Astrocyte of the spinal cord (primary cell): ENCODE data around the gene ANGEL1.

Experiments
- DNase-seq: peaks from one replicate; pipeline ENCODE4 v3.0.0; 2011; ENCODE audit warnings: low read depth, low spot score
- H3K4me3 ChIP-seq: 2 replicates; pipeline ENCODE4 v1.5.1; 2011; ENCODE audit warnings: low read depth, mild to moderate bottlenecking, low read length, moderate library complexity
- in situ Hi-C: cut with HindIII; loops from 2 replicates; pipeline ENCODE4 v1.10.0; 2017; ENCODE audit warnings: low sequenced_read_pairs
- TF ChIP-seq, protein P1 (sequence below): IDR thresholded peaks from 2 replicates; pipeline ENCODE4 v1.5.1; 2012; ENCODE audit warnings: low read depth, mild to moderate bottlenecking, low read length, inconsistent platforms

The ANGEL1 gene

DNA sequence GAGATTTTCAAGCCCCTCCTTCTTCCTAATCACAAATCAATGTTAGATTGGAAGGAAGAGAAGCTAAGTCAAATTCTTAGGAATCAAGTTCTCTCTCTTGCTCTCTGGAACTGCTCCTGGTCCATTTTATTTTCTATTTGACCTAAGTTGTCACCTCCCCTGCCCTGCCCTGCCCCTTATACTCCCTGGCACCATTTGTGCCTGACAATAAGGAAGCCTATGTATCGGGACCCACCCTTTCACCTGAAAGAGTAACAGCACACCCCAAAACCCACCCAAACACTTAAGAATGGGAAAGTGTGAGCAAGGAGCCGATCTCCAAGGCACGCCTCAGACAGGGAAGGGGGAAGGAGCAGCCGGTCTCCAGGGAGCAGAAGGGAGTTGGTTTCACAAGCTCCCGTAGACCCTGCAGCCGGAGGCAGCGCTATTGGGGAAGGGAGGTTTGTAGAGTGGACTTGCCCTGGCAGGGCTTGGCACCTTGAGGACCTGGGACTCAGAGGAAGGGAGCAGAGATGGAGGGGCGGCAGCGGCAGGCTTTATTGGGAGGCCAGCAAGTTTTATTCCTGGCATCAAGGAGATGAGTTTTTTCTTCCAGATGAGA is 15.1 kb upstream of the ANGEL1 start:
- TF ChIP-seq, protein P1, sequence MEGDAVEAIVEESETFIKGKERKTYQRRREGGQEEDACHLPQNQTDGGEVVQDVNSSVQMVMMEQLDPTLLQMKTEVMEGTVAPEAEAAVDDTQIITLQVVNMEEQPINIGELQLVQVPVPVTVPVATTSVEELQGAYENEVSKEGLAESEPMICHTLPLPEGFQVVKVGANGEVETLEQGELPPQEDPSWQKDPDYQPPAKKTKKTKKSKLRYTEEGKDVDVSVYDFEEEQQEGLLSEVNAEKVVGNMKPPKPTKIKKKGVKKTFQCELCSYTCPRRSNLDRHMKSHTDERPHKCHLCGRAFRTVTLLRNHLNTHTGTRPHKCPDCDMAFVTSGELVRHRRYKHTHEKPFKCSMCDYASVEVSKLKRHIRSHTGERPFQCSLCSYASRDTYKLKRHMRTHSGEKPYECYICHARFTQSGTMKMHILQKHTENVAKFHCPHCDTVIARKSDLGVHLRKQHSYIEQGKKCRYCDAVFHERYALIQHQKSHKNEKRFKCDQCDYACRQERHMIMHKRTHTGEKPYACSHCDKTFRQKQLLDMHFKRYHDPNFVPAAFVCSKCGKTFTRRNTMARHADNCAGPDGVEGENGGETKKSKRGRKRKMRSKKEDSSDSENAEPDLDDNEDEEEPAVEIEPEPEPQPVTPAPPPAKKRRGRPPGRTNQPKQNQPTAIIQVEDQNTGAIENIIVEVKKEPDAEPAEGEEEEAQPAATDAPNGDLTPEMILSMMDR: no peak
- H3K4me3 ChIP-seq: no peak overlapping the region
- in situ Hi-C loops: no loop called here
- DNase-seq: no peak

DNA sequence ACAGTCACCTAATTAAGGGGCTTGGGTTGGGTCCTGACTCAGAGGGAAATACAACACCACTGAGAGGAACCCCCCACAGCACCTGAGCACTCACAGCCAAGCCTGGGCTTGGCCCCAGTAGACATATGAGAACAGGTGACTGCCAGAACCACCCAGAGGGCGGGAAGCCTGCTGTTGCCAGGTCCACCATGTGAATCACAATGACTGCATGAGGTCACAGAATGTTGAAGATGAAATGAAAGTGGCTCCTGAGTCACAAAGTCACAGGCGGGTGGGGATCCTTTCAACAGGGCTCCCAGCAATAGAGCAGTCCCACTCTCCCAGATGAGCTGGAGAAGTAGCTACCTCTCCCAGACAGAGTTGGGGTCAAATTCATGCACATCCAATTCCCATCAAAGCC is 13.4 kb upstream of the ANGEL1 start, which contains the start of gene LRRC74A:
LRRC74A (plus strand) TSS at position 287 of the 400 bp plus-strand sequence. CDS start 290 bp downstream, outside the sequence.
- TF ChIP-seq, protein P1: no peak

GRCh38 chr14:76820700-76821099 is 8.0 kb upstream of the ANGEL1 start:
- TF ChIP-seq, protein P1: no peak
- DNase-seq: no peak
- in situ Hi-C loops: no loop called here
- H3K4me3 ChIP-seq: no peak overlapping the region

More for the DNA sequence above, 13.4 kb upstream of the ANGEL1 start, which contains the start of gene LRRC74A:
- no peak within 1 kb of the TSS for H3K4me3 ChIP-seq
- in situ Hi-C loops: no loop called here
- no peak for DNase-seq

DNA sequence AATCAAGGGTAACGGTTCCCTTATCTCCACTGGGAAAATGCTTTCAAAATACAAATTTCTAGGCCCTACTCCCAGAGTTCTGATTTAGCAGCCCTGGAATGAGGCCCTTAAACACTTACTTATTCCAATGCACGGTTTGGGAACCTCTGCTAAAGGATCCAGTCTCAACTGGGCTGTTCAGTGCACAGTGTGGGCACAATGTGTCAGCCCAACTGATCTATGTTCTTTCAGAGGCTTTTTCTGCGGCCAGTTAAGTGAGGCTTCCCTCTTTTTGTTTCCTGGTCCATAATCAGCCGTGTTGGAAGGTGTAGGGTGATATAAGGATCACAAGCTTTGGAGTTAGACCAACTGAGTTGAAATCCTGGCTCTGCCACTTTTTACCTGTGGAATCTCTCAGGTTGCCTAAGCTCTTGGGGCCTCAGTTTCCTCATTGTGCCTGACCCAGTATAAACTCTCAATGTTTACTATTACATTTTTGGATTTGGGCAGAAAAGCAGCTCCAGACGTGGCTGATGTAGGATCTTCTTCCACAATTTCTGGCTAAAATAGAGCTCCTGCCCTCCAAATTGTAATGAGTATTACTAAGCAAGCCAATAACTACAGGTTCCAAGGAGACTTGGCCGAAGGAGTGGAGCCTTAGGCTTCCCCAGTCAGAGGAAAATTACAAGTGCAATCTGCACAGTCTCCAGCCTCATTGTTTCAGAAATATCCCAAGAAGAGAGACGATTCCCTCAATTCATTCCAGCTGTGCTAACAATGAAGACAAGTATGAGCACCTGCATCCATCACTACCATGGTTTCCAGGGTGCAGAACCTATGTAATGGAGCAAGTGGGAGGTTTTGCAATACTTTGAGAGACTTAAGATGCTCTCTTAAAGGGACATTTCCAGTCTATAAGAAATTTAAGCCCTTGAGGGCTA is 2.3 kb upstream of the ANGEL1 start:
- TF ChIP-seq, protein P1: no peak
- H3K4me3 ChIP-seq: no peak overlapping the region
- in situ Hi-C loops: no loop called here
- no peak for DNase-seq

DNA sequence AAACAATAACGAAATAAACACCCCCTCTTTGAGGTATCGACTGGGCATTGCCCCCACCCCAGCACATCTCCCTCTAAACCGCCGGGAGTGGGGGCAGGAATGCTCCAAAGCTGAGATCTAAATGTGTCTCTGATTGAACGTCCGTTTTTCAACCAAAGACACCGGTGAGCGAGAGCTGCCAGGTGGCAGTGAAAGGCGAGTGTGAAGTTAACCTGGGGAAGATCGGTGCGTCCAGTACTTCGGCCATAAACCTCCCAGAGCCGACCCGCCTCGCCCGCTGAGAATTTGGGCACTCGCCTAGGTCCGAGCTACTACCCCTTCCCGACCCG is 625 bp downstream of the ANGEL1 start:
- TF ChIP-seq, protein P1: no peak
- in situ Hi-C loops: no loop called here
- H3K4me3 ChIP-seq: peak overlapping the region; percentile 75
- DNase-seq: no peak

DNA sequence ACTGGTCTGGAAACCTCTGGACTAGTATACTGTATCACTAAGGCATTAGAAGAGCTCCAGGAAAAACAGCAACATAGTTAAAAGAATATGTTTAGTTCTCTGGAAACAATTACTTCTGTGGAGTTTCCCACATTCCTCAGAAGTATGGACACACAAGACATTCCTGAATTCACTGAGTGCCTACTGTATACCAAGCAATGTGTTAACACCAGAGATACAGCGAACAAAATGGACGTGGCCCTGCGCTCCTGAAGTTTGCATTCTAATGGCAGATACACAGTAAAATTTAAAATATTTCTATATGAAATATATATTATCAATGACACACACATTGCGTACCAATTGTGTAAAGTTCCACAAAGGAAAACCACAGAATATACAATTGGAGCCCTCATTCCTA is 1.1 kb downstream of the ANGEL1 start:
- peak overlapping the region; percentile 75 for H3K4me3 ChIP-seq
- TF ChIP-seq, protein P1: no peak
- in situ Hi-C loops: no loop called here
- DNase-seq: peak; percentile 7
